T-helper 17 cell (primary cell): ENCODE results near the gene HTD2. TPM values are rescaled to one million over a fixed set of nuclear protein-coding genes. Genes with fewer than 3 reads are reported as not detected.
A peak's percentile ranks its signal among the peaks of the same experiment; 100 is the strongest.
"Not testable (repeated sequence)": the region's sequence is repeated elsewhere in the genome, so short reads cannot be mapped to it uniquely, and the experiment has no call there.

Experiments
- ATAC-seq: fragments of 150-1000 bp; cut with Tn5 transposase; 2 replicates; pipeline ENCODE4 v1.10.0; 2021; ENCODE audit warnings: mild to moderate bottlenecking, moderate library complexity
- DNase-seq, 3 donors: peaks; one replicate each; pipeline versions ENCODE4 v3.0.0 to v3.0.0-alpha.2; 2020 to 2021
- H3K9me3 ChIP-seq: one replicate; pipeline ENCODE4 v1.7.0; 2013; ENCODE audit warnings: low read length, mild to moderate bottlenecking; ENCODE audit not compliant: control insufficient read depth, poor library complexity, severe bottlenecking
- H3K27ac Mint-ChIP-seq: one replicate; pipeline ENCODE4 v1.8.0; 2022; ENCODE audit warnings: mild to moderate bottlenecking, moderate library complexity, mixed read lengths
- H3K27me3 Mint-ChIP-seq: one replicate; pipeline ENCODE4 v1.8.0; 2022; ENCODE audit warnings: mixed read lengths
- H3K36me3 Mint-ChIP-seq: one replicate; pipeline ENCODE4 v1.8.0; 2022; ENCODE audit warnings: low read depth, mixed read lengths
- H3K4me1 Mint-ChIP-seq: one replicate; pipeline ENCODE4 v1.8.0; 2022; ENCODE audit warnings: mild to moderate bottlenecking, mixed read lengths
- H3K4me3 Mint-ChIP-seq: one replicate; pipeline ENCODE4 v1.8.0; 2022; ENCODE audit warnings: mild to moderate bottlenecking, moderate library complexity, mixed read lengths
- total RNA-seq, 4 donors: library from RNA in 2 of 4; stranded (reverse) in 2 of 4; gene quantifications; one replicate each; pipeline ENCODE4 v1.2.3 and lab custom pipeline; 2022 to 2026

Gene HTD2
- 1 to 10 TPM; 6.9 to 7.3 TPM for total RNA-seq
- 0.70 to 1.7 reads per million in 2 donors for total RNA-seq (lab: John Stamatoyannopoulos, UW)

GRCh38 chr3:58305882-58306711, at the start of gene HTD2, which contains the start of gene RPP14:
Gene HTD2 (plus strand): TSS chr3:58306520. CDS start chr3:58317614, 11,094 bp downstream.
Gene RPP14 (plus strand): TSS chr3:58306245. CDS start chr3:58310330, 4,085 bp downstream.
- peaks cover 24% of the 10 kb centered on the region for H3K4me1 Mint-ChIP-seq
- peak within 1 kb of the TSS; percentile 99 for H3K4me3 Mint-ChIP-seq
- peaks cover 3% of the 10 kb centered on the region for H3K36me3 Mint-ChIP-seq
- ATAC-seq (peak; percentile 92), DNase-seq (peak; percentile 94 to 98 (median 94))
- H3K9me3 ChIP-seq: no peaks in the 10 kb centered on the region
- peaks cover 8% of the 10 kb centered on the region for H3K27me3 Mint-ChIP-seq
- H3K27ac Mint-ChIP-seq: peak within 1 kb of the TSS; percentile 98

GRCh38 chr3:58258392-58259055, 47.8 kb upstream of the HTD2 start:
- Mint-ChIP-seq H3K36me3 (peaks cover 9% of the 10 kb centered on the region), H3K27me3 (no peaks in the 10 kb centered on the region), H3K27ac (no peak overlapping the region), H3K4me3 (no peak overlapping the region), H3K4me1 (peaks cover 9% of the 10 kb centered on the region)
- no peaks in the 10 kb centered on the region for H3K9me3 ChIP-seq
- ATAC-seq: no peak
- DNase-seq: no peak

- Mint-ChIP-seq H3K27ac (no peak overlapping the region), H3K4me3 (no peak overlapping the region), H3K4me1 (peaks cover 11% of the 10 kb centered on the region), H3K36me3 (peaks cover 9% of the 10 kb centered on the region), H3K27me3 (no peaks in the 10 kb centered on the region)
- H3K9me3 ChIP-seq: no peaks in the 10 kb centered on the region
- DNase-seq (no peak), ATAC-seq (no peak)
These were observed 46.0 kb upstream of the HTD2 start for GRCh38 chr3:58260261-58260731.

GRCh38 chr3:58260733-58261132, 45.6 kb upstream of the HTD2 start:
- Mint-ChIP-seq H3K36me3 (peaks cover 9% of the 10 kb centered on the region), H3K27me3 (no peaks in the 10 kb centered on the region), H3K4me1 (peaks cover 11% of the 10 kb centered on the region), H3K4me3 (no peak overlapping the region), H3K27ac (no peak overlapping the region)
- H3K9me3 ChIP-seq: no peaks in the 10 kb centered on the region
- ATAC-seq: no peak
- no peak for DNase-seq

- no peaks in the 10 kb centered on the region for H3K27me3 Mint-ChIP-seq
- H3K4me1 Mint-ChIP-seq: peaks cover 6% of the 10 kb centered on the region
- no peak for DNase-seq
- no peaks in the 10 kb centered on the region for H3K9me3 ChIP-seq
- ATAC-seq: no peak
- H3K27ac Mint-ChIP-seq: no peak overlapping the region
- no peak overlapping the region for H3K4me3 Mint-ChIP-seq
- H3K36me3 Mint-ChIP-seq: peaks cover 4% of the 10 kb centered on the region
These were observed 44.2 kb upstream of the HTD2 start for GRCh38 chr3:58261954-58262666.

GRCh38 chr3:58266577-58266976, 39.7 kb upstream of the HTD2 start:
- no peaks in the 10 kb centered on the region for H3K9me3 ChIP-seq
- DNase-seq (no peak), ATAC-seq (no peak)
- H3K4me3 Mint-ChIP-seq: no peak overlapping the region
- H3K27me3 Mint-ChIP-seq: no peaks in the 10 kb centered on the region
- no peak overlapping the region for H3K27ac Mint-ChIP-seq
- H3K4me1 Mint-ChIP-seq: peaks cover 4% of the 10 kb centered on the region
- peaks cover 3% of the 10 kb centered on the region for H3K36me3 Mint-ChIP-seq

- not testable (repeated sequence) for DNase-seq, H3K36me3 Mint-ChIP-seq, H3K4me1 Mint-ChIP-seq, ATAC-seq, H3K27ac Mint-ChIP-seq, H3K27me3 Mint-ChIP-seq, H3K9me3 ChIP-seq, H3K4me3 Mint-ChIP-seq
These were observed 38.8 kb upstream of the HTD2 start for GRCh38 chr3:58267543-58267942.

- Mint-ChIP-seq H3K4me1 (peaks cover 2% of the 10 kb centered on the region), H3K4me3 (no peak overlapping the region), H3K27me3 (no peaks in the 10 kb centered on the region), H3K27ac (no peak overlapping the region), H3K36me3 (peaks cover 3% of the 10 kb centered on the region)
- H3K9me3 ChIP-seq: no peaks in the 10 kb centered on the region
- DNase-seq: no peak
- no peak for ATAC-seq
These were observed 37.0 kb upstream of the HTD2 start for GRCh38 chr3:58269356-58269755.

- Mint-ChIP-seq H3K4me3 (no peak overlapping the region), H3K4me1 (peaks cover 2% of the 10 kb centered on the region), H3K36me3 (peaks cover 8% of the 10 kb centered on the region), H3K27ac (no peak overlapping the region), H3K27me3 (no peaks in the 10 kb centered on the region)
- DNase-seq (no peak), ATAC-seq (no peak)
- H3K9me3 ChIP-seq: no peaks in the 10 kb centered on the region
These were observed 35.8 kb upstream of the HTD2 start for GRCh38 chr3:58270485-58270884.

- DNase-seq (no peak), ATAC-seq (no peak)
- Mint-ChIP-seq H3K27me3 (no peaks in the 10 kb centered on the region), H3K4me1 (peaks cover 2% of the 10 kb centered on the region), H3K4me3 (no peak overlapping the region), H3K27ac (no peak overlapping the region), H3K36me3 (peaks cover 8% of the 10 kb centered on the region)
- no peaks in the 10 kb centered on the region for H3K9me3 ChIP-seq
These were observed 34.3 kb upstream of the HTD2 start for GRCh38 chr3:58271901-58272501.

GRCh38 chr3:58272891-58273290, 33.4 kb upstream of the HTD2 start:
- no peak overlapping the region for H3K4me3 Mint-ChIP-seq
- ATAC-seq: no peak
- peaks cover 8% of the 10 kb centered on the region for H3K36me3 Mint-ChIP-seq
- no peaks in the 10 kb centered on the region for H3K27me3 Mint-ChIP-seq
- H3K27ac Mint-ChIP-seq: no peak overlapping the region
- DNase-seq: no peak
- H3K9me3 ChIP-seq: no peaks in the 10 kb centered on the region
- peaks cover 2% of the 10 kb centered on the region for H3K4me1 Mint-ChIP-seq

- not testable (repeated sequence) for H3K4me1 Mint-ChIP-seq, H3K36me3 Mint-ChIP-seq, ATAC-seq, DNase-seq, H3K27ac Mint-ChIP-seq, H3K27me3 Mint-ChIP-seq, H3K4me3 Mint-ChIP-seq, H3K9me3 ChIP-seq
These were observed 33.0 kb upstream of the HTD2 start for GRCh38 chr3:58273362-58273761.
